ENCODE data around the gene RABGAP1L. TPM values are rescaled to one million over a fixed set of nuclear protein-coding genes. Genes with fewer than 3 reads are reported as not detected.
"Not testable (repeated sequence)": the region's sequence is repeated elsewhere in the genome, so short reads cannot be mapped to it uniquely, and the experiment has no call there.

The RABGAP1L gene
- total RNA-seq, 2 donors from 2014 or later = 37.9 to 59.8 TPM

- Histone ChIP-seq H3K4me1 (ENCODE audit: control insufficient read depth in 1 of 2, low read depth in 2 of 2) (no peaks in the 10 kb centered on the region), H3K27ac (no peak overlapping the region), H3K36me3 (no peaks in the 10 kb centered on the region), H3K4me3 (no peak overlapping the region), H3K9me3 (no peaks in the 10 kb centered on the region), H3K27me3 (replicated peaks; ENCODE audit: insufficient read depth) (no peaks in the 10 kb centered on the region)
- ATAC-seq (ENCODE audit: insufficient number of reproducible peaks, low FRiP score, low read depth) = no peak
- no peak for DNase-seq (ENCODE audit: low spot score)
- TF ChIP-seq, protein P1, sequence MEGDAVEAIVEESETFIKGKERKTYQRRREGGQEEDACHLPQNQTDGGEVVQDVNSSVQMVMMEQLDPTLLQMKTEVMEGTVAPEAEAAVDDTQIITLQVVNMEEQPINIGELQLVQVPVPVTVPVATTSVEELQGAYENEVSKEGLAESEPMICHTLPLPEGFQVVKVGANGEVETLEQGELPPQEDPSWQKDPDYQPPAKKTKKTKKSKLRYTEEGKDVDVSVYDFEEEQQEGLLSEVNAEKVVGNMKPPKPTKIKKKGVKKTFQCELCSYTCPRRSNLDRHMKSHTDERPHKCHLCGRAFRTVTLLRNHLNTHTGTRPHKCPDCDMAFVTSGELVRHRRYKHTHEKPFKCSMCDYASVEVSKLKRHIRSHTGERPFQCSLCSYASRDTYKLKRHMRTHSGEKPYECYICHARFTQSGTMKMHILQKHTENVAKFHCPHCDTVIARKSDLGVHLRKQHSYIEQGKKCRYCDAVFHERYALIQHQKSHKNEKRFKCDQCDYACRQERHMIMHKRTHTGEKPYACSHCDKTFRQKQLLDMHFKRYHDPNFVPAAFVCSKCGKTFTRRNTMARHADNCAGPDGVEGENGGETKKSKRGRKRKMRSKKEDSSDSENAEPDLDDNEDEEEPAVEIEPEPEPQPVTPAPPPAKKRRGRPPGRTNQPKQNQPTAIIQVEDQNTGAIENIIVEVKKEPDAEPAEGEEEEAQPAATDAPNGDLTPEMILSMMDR (IDR thresholded peaks at IDR 0.05) = no peak
These were observed 530.9 kb downstream of the RABGAP1L start for GRCh38 chr1:174690266-174690665.

DNA sequence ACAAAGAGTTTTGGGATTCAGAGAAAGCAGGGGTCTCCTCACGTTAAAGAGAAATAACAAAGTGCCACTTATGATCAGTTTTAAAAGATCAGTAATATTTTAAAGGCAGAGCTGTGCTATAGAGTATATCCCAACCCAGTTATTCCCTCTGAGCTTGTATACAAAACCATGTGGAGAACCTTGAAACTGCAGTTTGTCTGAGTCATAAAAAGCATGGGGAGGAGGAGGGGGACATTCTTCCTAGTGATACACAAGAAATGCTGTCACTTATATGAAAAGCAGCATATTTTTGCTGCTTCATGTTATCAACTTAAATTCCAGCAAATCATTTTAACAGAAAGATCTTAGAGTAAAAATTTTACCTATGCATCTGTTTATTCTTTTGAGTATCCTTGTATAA lies 533.0 kb downstream of the RABGAP1L start:
- Histone ChIP-seq H3K9me3 (no peaks in the 10 kb centered on the region), H3K4me3 (no peak overlapping the region), H3K4me1 (ENCODE audit: control insufficient read depth in 1 of 2, low read depth in 2 of 2) (no peaks in the 10 kb centered on the region), H3K36me3 (no peaks in the 10 kb centered on the region), H3K27me3 (replicated peaks; ENCODE audit: insufficient read depth) (no peaks in the 10 kb centered on the region), H3K27ac (no peak overlapping the region)
- TF ChIP-seq, protein P1 (IDR thresholded peaks at IDR 0.05) = no peak
- DNase-seq (ENCODE audit: low spot score) (no peak), ATAC-seq (ENCODE audit: insufficient number of reproducible peaks, low FRiP score, low read depth) (no peak)

- Histone ChIP-seq H3K27ac (no peak overlapping the region), H3K36me3 (no peaks in the 10 kb centered on the region), H3K4me1 (ENCODE audit: control insufficient read depth in 1 of 2, low read depth in 2 of 2) (no peaks in the 10 kb centered on the region), H3K4me3 (no peak overlapping the region), H3K9me3 (no peaks in the 10 kb centered on the region), H3K27me3 (replicated peaks; ENCODE audit: insufficient read depth) (no peaks in the 10 kb centered on the region)
- ATAC-seq (ENCODE audit: insufficient number of reproducible peaks, low FRiP score, low read depth) = no peak
- no peak for DNase-seq (ENCODE audit: low spot score)
- TF ChIP-seq, protein P1 (IDR thresholded peaks at IDR 0.05) = no peak
These were observed 533.8 kb downstream of the RABGAP1L start for GRCh38 chr1:174693085-174693484.

GRCh38 chr1:174693539-174693938 lies 534.2 kb downstream of the RABGAP1L start:
- not testable (repeated sequence) for H3K27ac ChIP-seq; DNase-seq (ENCODE audit: low spot score); H3K4me1 ChIP-seq (ENCODE audit: control insufficient read depth in 1 of 2, low read depth in 2 of 2); H3K36me3 ChIP-seq; ATAC-seq (ENCODE audit: insufficient number of reproducible peaks, low FRiP score, low read depth); H3K27me3 ChIP-seq (replicated peaks; ENCODE audit: insufficient read depth); H3K4me3 ChIP-seq; H3K9me3 ChIP-seq

GRCh38 chr1:174696026-174696821 lies 536.9 kb downstream of the RABGAP1L start:
- Histone ChIP-seq H3K9me3 (no peaks in the 10 kb centered on the region), H3K4me3 (no peak overlapping the region), H3K27ac (no peak overlapping the region), H3K27me3 (replicated peaks; ENCODE audit: insufficient read depth) (no peaks in the 10 kb centered on the region), H3K4me1 (ENCODE audit: control insufficient read depth in 1 of 2, low read depth in 2 of 2) (no peaks in the 10 kb centered on the region), H3K36me3 (no peaks in the 10 kb centered on the region)
- ATAC-seq (ENCODE audit: insufficient number of reproducible peaks, low FRiP score, low read depth) (no peak), DNase-seq (ENCODE audit: low spot score) (no peak)
- TF ChIP-seq, protein P1 (IDR thresholded peaks at IDR 0.05) = no peak

GRCh38 chr1:174700314-174700713 lies 541.0 kb downstream of the RABGAP1L start:
- DNase-seq (ENCODE audit: low spot score) (no peak), ATAC-seq (ENCODE audit: insufficient number of reproducible peaks, low FRiP score, low read depth) (no peak)
- Histone ChIP-seq H3K9me3 (no peaks in the 10 kb centered on the region), H3K27ac (no peak overlapping the region), H3K27me3 (replicated peaks; ENCODE audit: insufficient read depth) (no peaks in the 10 kb centered on the region), H3K36me3 (no peaks in the 10 kb centered on the region), H3K4me1 (ENCODE audit: control insufficient read depth in 1 of 2, low read depth in 2 of 2) (no peaks in the 10 kb centered on the region), H3K4me3 (no peak overlapping the region)
- TF ChIP-seq, protein P1 (IDR thresholded peaks at IDR 0.05) = no peak

Measured in thoracic aorta (tissue), 2 donors.